Right renal cortex interstitium (tissue), 3 donors: ENCODE data around the gene B3GNT4. TPM values are rescaled to one million over a fixed set of nuclear protein-coding genes. Genes with fewer than 3 reads are reported as not detected.
A peak's percentile ranks its signal among the peaks of the same experiment; 100 is the strongest.
"Not testable (repeated sequence)": the region's sequence is repeated elsewhere in the genome, so short reads cannot be mapped to it uniquely, and the experiment has no call there.

Experiments used
- DNase-seq, 3 donors: peaks; one replicate each; pipeline ENCODE4 v3.0.0-alpha.2; 2013; ENCODE audit warnings: low read depth in 3 of 3, low spot score in 2 of 3
- polyA plus RNA-seq, 3 donors: library from polyadenylated mRNA; unstranded; fragments of 120-200 nt; gene quantifications; one replicate each; pipeline ENCODE4 v1.2.1, GENCODE V29; 2013; ENCODE audit not compliant: insufficient read length in 3 of 3

Gene B3GNT4
- polyA plus RNA-seq, 3 donors = 2.5 to 3.8 (median 3.3) TPM

DNA sequence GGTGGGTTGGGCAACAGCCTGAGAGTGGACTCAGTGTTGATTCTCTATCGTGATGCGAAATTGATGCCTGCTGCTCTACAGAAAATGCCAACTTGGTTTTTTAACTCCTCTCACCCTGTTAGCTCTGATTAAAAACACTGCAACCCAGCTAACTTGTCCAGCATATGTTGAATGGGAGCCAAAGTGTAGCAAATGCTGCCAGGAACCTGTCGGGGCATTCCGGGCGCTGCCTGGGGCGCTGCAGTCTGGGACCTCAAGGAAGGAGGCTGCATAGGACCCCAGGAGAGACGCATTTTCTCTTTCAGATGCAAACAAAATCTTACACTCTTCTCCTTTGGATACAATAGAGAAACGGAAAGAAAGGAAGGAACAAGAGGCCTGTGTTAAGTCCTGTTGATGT is 3.9 kb downstream of the B3GNT4 start:
- no peak for DNase-seq

DNA sequence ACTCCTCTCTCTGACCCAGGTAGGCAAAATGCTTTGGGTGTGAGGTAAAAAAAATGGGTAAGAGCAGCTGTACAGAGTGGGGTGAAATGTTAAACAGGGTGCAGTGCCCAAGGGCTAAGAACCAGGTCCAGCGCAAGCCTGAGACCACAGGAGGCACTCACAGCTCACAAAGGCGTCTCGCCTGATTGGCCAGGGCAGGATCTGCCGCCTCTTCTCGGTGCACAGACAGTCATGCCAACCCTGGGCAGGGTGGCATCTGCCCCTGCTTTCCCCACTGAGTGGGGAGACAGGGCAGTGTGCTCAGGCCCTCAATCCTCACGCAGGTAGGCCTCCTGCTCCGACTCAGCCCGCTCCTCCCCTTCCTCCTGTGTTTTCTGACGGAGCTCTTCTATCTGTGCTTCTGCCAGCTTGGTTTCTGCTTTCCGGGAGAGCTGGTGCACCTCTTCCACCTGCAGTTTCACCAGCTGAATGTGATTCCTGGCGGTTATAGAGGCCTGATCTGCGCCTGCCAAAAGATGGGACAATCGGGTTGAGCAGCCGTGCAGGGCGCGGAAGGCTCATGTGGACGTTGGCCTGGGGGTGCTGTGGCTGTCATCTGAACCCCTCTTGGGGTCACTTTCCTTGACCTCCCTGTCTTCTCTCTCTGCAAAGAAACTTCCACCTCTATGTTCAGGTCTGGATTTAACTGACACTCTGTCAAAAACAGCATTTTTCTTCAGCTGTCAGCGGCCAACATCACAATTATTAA is 4.7 kb downstream of the B3GNT4 start:
- no peak for DNase-seq

DNA sequence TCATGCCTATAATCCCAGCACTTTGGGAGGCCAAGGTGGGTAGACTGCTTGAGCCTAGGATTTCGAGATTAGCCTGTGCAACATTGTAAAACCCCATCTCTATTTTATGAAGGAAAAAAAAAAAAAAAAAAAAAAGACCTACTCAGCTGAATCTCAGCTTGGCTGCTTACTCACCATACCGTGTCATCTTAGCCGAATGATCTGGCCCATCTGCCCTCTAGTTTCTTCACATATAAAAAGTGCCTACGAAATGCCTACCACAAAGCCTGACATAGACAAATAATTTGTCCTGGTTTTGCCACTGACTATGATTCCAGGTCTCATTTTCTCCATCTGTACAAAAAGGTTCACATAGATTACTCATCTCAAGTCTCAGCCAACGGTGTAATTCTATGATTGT is 12.3 kb downstream of the B3GNT4 start:
- no peak for DNase-seq

GRCh38 chr12:122216445-122216844 is 12.9 kb downstream of the B3GNT4 start:
- no peak for DNase-seq

DNA sequence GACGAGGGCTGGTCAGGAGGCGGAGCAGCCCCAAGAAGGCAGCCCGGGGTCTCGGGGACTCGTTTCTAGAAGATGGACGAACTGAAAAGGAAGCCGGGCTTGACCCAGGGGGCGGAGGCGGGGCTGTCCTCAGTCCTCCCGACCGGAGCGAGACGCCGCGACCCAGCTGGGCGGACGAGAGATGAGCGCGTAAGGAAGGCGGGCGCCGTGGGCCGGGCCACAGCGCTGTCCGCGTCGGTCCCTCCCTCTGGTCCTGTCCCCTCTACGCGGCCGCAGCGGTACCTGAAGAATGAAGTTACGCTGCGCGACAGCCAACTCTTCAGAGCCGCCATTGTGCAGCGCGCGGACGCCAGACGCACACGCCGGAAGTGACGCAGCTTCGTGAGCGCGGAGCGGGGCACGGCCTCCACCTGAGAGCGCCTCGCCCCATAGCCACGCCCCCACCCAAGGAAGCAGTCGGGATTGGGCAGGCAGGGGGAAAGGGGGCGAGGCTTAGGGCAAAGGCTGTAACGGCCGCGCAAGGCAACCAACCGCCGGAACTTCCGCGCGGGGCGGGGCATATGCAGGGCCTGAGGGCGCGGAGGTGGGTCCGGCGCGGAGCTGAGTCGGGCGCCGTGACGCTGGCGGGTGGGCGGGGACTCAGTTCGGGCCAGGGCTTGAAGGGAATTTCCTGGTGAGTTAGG is 22.3 kb downstream of the B3GNT4 start, which contains the start of gene DIABLO:
Gene DIABLO (minus strand): TSS at position 370 of the 683 bp plus-strand sequence. CDS start 38 bp downstream, at position 332.
- peak; percentile 92 to 99 (median 98) for DNase-seq

- DNase-seq = no peak
These were observed 23.0 kb downstream of the B3GNT4 start for GRCh38 chr12:122226366-122227125.

DNA sequence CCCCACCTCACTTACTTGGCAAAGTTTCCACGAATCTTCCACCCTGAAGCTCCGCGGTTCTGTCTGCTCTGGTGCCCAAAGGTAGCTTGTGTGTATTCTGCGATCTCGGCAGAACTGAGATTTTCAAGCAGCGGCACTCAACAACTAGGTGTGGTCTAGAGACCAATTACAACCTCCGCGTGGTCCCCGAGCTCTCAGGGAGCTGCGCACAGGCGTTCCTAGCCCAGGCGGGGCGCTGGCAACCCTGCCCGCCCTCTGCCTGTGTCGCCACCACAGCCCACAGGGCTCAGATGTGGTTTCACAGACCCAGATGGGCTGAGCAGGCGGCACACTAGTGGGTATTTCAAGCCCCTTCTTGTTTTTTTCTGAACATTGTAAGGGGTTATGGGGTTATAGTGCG is 23.8 kb downstream of the B3GNT4 start:
- DNase-seq = no peak

DNA sequence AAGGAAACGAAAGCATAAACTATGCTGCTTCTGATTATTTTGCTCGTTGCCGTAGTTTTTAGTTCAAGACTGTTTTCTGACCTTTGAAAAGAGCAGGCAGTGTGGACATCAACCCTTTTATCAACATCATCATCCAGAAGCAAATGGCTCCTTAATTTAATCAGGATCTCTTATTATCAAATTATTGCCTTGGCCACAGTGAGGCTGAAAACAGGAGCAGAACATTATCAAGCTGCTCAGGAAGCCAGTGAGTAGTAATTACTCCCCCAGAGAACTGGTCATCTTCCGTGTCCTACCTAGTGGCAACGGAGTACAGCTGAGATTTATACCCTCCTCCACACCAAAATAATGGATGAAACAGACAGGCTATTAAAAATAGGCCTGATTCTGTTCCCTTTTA is 24.6 kb downstream of the B3GNT4 start:
- DNase-seq = no peak

- DNase-seq = no peak
These were observed 27.3 kb downstream of the B3GNT4 start for GRCh38 chr12:122230798-122231197.

- no peak for DNase-seq
These were observed 29.2 kb downstream of the B3GNT4 start for GRCh38 chr12:122232691-122233090.

- no peak for DNase-seq
These were observed 32.2 kb downstream of the B3GNT4 start for GRCh38 chr12:122235741-122236140.

GRCh38 chr12:122238861-122239260 is 35.4 kb downstream of the B3GNT4 start:
- DNase-seq = no peak

- no peak for DNase-seq
These were observed 40.5 kb downstream of the B3GNT4 start for GRCh38 chr12:122243965-122244364.

DNA sequence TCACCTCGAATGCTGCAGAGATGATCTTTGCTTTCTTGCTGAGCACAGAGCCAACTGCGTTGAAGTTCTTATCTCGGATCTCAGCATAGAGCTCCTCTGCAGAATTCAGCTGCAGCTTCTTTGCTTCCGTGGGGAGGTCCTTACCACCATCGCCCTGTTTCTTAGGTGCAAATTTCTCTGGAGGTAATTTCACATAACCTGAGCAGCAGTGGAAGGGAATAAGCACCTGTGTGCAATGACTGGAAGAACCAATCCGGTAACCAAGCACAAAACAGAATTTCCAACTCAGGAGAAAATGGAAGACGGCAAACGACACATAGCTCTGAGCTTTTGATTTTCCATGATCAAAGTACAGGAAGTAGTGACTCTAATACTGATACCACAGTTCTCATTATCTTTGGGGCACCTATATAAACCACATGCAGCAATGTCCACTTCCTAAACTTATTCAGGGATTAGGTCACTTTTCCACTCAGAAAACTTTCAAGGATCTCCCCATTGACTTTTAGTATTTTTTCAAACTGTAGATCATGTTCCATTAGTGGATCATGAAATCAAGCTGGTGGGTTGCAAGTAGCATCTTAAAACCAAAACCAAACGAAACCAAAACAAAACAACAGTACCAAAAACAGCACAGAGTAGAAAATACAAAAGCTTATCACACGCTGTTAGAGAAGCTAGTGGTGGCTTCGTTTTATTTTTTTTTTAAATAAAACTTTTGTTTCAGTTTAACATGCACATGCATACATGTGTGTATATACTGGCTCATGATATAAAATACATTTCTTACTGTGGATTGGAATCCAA is 41.3 kb downstream of the B3GNT4 start:
- no peak for DNase-seq

- DNase-seq = no peak
These were observed 42.0 kb downstream of the B3GNT4 start for GRCh38 chr12:122245553-122245952.

DNA sequence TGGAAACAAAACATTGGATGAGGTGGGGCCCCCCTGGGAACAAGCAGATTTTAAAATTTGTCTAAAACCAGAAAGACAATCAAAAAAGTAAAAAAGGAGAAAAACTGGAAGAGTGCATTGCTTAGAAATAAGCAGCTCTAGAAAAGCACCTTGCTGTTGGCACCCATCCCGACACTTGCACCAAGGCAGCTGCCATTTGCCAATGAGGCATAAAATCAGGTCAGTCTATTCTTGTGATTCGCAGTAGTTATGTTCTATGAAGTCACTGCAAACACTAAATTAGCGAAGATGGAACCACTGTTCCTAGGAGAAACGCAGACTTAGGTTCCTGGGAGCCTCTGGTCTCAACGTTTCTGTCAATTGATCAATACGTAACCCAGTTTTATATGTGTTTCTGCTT is 46.5 kb downstream of the B3GNT4 start:
- DNase-seq = no peak

DNA sequence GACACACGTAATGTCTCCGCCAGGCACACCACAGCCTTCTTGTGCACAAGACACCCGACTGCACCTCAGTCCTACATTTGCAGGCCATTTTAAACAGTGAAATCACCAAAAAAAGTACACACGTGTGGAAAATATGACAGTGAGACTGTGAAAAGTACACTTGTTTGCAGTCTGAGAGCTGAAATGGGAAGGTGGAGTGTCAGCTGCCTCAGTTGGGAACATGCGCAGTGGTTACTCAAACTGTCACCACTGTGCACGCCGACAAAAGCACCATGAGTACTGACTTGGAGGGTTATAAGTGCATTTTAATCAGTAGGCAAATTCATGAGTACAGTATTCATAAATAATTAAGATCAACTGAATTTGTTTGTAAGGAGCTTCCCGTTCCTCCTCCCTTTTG is 47.0 kb downstream of the B3GNT4 start:
- no peak for DNase-seq

DNA sequence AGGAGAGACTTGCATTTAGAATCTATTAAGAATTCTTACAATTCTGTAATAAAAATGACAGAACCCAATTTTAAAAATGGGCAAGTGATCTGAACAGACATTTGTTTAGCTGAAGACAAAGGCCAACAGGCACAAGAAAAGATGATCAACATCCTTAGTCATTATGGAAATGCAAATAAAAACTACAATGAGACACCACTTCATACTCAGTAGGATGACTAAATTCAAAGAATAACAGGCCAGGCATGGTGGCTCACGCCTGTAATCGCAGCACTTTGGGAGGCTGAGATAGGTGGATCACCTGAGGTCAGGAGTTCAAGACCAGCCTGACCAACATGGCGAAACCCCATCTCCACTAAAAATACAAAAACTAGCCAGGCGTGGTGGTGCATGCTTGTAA is 55.0 kb downstream of the B3GNT4 start:
- not testable (repeated sequence) for DNase-seq
